Glomerular visceral epithelial cell (primary cell): ENCODE data around the gene RTN4.
"Not testable (repeated sequence)": the region's sequence is repeated elsewhere in the genome, so short reads cannot be mapped to it uniquely, and the experiment has no call there.

Experiments used
- DNase-seq: peaks from one replicate; pipeline ENCODE4 v3.0.0-alpha.2; 2016; ENCODE audit errors: extremely low spot score

The RTN4 gene

GRCh38 chr2:55010149-55010591 is 40.1 kb downstream of the RTN4 start:
- peak; percentile 62 for DNase-seq

- DNase-seq: no peak
Measured at GRCh38 chr2:55009277-55010060, 40.8 kb downstream of the RTN4 start.

- no peak for DNase-seq
Measured at GRCh38 chr2:55006306-55006705, 43.9 kb downstream of the RTN4 start.

GRCh38 chr2:55003706-55004639 is 46.3 kb downstream of the RTN4 start:
- DNase-seq: no peak

- DNase-seq: no peak
Measured at GRCh38 chr2:55001716-55002115, 48.5 kb downstream of the RTN4 start.

GRCh38 chr2:55000341-55000740 is 49.9 kb downstream of the RTN4 start:
- no peak for DNase-seq

GRCh38 chr2:54999182-54999581 is 51.1 kb downstream of the RTN4 start:
- DNase-seq: no peak

- no peak for DNase-seq
Measured at GRCh38 chr2:54997826-54998225, 52.4 kb downstream of the RTN4 start.

GRCh38 chr2:54995553-54995952 is 54.7 kb downstream of the RTN4 start:
- no peak for DNase-seq

- not testable (repeated sequence) for DNase-seq
Measured at GRCh38 chr2:54990694-54991093, 59.6 kb downstream of the RTN4 start.

GRCh38 chr2:54988612-54989011 is 61.6 kb downstream of the RTN4 start:
- no peak for DNase-seq

- DNase-seq: no peak
Measured at GRCh38 chr2:54986264-54986663, 64.0 kb downstream of the RTN4 start.

GRCh38 chr2:54984476-54984875 is 65.8 kb downstream of the RTN4 start:
- DNase-seq: no peak

GRCh38 chr2:54983345-54984220 is 66.7 kb downstream of the RTN4 start:
- peak; percentile 23 for DNase-seq

GRCh38 chr2:54981385-54981784 is 68.9 kb downstream of the RTN4 start:
- DNase-seq: no peak

GRCh38 chr2:54979321-54980044 is 70.8 kb downstream of the RTN4 start:
- no peak for DNase-seq

GRCh38 chr2:54977149-54977548 is 73.1 kb downstream of the RTN4 start:
- no peak for DNase-seq

GRCh38 chr2:54975598-54976492 is 74.4 kb downstream of the RTN4 start:
- no peak for DNase-seq

- no peak for DNase-seq
Measured at GRCh38 chr2:54975175-54975574, 75.1 kb downstream of the RTN4 start.

GRCh38 chr2:54969940-54970338 is 80.3 kb downstream of the RTN4 start:
- no peak for DNase-seq
